NCI-H1048 (cell line): ENCODE measurements around the gene ZNF429.
A peak's percentile ranks its signal among the peaks of the same experiment; 100 is the strongest.
"Not testable (repeated sequence)": the region's sequence is repeated elsewhere in the genome, so short reads cannot be mapped to it uniquely, and the experiment has no call there.

ENCODE experiments used
- DNase-seq: peaks from one replicate; lab custom pipeline; 2025; lab: John Stamatoyannopoulos, UW

ZNF429 gene

DNA sequence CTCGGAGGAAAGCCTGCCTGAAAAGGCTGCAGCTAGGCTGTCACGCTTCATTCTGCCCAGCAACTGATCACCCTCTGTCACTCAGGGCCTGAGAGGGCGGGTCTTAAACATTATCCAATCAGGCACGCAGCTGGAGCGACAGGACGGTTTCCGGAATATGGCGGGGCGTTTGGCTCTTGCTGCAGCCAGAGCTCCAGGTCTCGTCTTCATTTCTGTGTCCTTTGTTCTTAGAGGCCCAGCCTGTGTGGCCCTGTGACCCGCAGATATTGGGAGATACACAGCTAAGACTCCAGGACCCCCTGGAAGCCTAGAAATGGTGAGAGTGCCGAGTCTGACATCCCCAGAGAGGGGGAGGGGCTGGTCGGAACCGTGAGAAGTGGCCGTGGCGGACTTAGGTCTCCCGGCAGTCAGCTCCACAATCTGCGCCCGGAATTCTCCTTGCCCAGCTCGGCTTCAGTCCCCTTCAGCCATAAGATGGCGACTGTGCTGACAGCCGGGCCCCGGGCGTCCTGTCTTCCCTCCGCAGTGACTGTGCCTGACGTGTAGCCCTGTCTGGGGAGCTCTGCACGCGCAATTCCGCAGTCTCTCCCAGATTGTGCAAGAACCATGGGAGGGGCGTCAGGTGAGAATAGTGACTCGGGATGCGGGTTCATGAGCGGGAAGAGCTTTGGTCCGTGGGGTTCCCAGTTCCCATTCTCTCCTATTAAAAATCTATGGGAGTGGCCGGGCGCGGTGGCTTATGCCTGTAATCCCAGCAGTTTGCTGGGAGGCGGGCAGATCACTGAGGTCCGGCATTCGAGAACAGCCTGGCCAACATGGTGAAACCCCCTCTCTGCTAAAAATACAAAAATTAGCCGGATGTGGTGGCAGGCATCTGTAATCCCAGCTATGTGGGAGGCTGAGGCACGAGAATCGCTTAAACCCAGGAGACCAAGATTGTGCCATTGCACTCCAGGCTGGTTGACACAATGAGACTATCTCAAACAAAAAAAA, at the start of gene ZNF429:
ZNF429 (plus strand) TSS at position 144 of the 993 bp plus-strand sequence; CDS start at position 314, 170 bp downstream.
- peak; percentile 5 for DNase-seq

DNA sequence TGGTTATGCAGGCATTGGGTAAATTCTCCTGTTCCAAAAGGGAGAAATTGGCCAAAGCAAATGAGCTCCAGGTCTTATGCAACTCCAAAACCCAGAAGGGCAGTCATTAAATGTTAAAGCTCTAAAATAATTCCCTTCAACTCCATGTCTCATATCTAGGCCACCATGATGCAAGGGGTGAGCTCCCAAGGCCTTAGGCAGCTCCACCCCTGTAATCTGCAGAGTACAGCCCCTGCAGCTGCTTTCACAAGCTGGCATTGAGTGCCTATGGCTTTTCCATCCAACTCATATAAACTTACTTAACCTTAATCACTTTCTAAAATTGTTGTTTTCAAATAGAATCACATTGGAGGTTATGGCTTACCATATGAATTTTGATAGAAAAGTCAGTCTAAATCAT, 44.7 kb upstream of the ZNF429 start:
- no peak for DNase-seq

DNA sequence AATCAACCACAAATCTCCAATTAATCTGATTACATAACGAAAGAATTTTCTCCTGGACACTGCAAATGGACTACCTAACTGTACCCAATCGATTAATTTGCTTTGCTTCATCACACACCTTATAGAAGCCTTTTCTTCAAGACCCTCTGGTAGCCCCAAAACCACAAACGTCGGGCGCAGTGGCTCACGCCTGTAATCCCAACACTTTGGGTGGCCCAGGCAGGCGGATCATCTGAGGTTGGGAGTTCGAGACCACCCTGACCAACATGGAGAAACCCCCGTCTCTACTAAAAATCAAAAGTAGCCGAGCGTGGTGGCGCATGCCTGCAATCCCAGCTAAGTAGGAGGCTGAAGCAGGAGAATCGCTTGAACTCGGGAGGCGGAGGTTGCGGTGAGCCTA, 42.9 kb upstream of the ZNF429 start:
- no peak for DNase-seq

DNA sequence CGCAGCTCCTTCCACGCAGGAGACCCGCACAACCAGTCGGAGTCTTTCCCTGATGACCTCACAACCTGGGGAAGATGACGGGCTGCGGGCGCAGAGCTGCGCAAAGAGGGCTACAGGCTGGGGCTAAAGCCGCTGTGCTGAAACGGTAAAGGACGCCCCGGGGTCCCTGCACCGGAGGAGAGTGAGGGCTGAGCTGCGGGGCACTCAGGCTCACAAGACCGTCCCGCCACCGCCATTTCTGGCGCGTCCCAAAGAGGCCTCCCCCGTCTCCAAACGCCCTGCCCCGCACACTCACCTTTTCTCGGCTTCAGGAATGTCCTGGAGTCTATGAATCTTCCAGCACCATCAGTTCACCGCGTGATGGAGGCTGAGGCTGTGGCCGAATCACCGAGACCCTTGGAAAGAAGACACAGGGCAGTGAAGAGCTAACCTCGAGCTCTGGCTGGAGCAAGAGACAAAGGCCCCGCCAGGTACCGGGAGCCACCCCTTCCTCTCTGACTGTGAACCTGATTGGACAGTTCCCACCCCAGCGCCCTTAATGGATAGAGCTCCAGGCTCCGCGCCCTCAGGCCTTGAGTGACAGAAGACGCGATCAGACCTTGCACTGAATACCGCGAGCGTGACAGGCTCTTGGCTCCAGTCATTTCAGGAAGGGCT, 41.8 kb upstream of the ZNF429 start:
- DNase-seq, result no peak

DNA sequence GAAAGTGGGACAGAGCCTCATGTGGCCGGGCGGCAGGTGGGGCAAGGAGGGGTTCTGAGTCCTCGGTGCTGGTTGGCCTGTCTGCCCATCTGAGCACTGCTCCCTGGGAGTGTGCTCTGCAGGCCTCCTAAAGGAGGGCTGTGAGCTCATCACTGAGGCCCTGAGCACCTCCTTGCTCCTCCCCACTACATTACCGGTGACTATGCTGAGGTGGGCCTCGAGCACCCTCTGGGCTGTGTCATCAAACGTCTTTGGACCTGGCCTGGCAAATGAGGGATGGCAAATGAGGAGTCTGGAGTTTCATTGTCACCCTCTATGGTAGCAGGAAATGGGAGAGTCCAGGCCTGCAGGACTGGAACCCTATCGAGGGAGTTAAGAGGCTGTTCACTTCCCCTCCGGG, 38.8 kb upstream of the ZNF429 start:
- DNase-seq, result no peak

DNA sequence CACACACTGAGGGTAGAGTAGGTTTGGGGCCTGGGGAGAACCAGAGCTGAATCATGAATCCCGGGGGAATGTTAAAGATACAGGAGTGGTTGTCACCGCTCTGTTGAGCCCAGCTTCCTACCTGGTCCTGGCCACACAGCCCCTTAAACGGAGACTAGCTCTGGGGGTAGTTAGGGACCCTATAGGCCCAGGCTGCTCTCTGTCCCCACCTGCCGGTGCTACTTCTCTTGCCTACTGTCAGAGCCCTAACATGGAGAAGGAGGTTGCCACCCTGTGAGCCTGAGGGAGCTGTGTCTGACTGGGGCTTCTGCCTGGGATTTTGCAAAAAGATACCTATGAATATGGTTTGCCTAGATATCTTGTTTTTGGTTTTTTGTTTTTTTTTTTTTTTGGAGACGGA, 36.6 kb upstream of the ZNF429 start:
- DNase-seq, result no peak

DNA sequence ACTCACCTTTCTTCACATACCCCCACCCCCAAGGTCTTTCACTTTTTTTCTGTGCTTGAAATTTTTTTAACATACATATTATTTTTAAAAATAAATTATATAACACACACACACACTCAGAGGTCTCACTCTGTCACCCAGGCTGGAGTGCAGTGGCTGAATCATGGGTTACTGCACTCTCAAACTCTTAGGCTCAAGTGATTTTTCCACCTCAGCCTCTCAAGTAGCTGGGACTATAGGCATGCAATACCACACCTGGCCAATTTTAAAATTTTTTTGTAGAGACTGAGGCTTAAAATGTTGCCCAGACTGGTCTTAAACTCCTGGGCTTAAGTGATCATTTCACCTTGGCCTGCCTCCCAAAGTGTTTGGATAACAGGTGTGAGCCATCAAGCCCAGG, 32.9 kb upstream of the ZNF429 start:
- no peak for DNase-seq

DNA sequence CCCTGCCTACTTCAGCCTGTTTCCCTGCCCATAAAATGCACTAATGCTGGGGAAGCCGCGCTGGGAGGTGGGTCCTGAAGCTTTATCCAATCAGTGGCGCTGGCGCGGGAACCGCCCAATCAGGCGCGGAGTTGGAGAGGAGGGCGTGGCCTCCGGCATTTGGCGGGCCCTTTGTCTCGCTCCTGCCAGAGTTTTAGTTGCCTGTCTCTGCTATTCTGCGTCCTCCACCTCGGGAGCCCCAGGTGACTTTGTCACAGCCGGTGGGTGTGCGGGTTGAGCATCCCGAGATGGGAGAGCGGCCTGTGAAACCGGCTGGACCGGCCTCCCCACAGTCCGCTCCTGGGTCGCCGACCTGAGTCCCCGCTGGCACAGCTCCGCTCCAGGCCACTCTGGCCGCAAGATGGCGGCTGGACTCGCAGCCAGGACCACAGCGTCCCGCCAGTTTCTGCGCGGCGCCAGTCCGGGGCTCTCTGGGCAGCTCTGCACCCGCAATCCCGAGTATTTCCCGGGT, 30.7 kb upstream of the ZNF429 start:
- DNase-seq, result no peak

DNA sequence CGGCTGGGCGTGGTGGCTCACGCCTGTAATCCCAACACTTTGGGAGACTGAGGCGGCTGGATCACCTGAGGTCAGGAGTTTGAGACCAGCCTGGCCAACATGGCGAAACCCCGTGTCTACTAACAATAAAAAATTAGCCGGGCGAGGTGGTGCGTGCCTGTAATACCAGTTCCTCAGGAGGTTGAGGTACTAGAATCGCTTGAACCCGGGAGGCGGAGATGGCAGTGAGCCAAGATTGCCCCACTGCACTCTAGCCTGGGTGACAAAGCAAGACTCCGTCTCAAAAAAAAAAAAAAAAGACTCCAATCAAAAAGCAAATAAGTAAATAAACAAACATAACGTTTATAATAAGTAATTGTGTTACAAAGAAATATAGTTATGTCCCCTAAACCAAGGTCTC, 23.0 kb upstream of the ZNF429 start:
- DNase-seq, result not testable (repeated sequence)

DNA sequence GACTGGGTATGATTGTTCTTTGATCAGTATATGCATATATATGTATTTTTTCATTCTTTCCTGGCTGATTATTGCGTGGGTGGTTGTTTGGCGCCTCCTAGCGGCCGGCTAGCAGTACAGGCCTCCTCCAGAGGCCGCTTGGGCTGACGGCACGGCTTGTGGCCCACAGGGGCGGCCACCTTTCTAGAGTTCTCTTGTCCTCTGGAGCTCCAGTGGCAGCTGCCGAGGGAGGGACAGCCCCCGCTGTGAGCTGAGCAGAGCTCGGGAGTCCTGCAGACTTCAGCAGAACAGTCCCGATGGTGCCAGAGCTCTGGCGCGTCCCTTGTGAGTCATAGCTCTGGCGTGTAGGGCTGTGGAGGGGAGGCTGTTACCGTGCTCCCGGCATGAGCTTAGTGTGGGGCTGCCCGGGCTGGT, 22.5 kb upstream of the ZNF429 start:
- DNase-seq, result peak; percentile 26

DNA sequence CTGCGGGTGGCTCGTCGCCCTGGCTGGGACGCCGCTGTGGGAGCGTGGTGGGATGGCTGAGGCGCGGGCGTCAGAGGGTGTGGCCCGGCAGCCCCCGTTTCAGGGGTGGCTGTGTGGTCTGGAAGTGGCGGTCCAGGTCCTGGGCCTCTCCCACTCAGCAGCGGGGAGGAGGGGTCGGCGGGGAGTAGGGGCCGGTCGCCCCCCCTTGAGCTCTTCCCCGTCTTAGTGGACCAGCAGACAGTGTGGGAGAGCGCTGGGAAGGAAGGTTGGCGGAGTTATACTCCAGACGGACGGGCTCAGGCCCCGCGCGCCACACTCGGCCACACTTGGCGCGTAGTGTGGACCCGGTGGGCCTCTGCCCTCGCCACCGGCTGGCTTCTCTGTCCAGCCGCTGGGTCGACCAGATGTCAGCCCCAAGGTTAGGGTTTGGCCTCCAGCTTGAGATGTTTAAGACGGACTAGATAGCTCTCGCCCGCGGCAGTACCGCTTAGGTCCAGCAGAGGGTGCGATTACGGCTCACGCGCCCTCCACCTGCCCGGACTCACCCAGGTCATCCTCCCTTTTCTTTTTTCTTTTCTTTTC, 21.7 kb upstream of the ZNF429 start:
- DNase-seq, result no peak

DNA sequence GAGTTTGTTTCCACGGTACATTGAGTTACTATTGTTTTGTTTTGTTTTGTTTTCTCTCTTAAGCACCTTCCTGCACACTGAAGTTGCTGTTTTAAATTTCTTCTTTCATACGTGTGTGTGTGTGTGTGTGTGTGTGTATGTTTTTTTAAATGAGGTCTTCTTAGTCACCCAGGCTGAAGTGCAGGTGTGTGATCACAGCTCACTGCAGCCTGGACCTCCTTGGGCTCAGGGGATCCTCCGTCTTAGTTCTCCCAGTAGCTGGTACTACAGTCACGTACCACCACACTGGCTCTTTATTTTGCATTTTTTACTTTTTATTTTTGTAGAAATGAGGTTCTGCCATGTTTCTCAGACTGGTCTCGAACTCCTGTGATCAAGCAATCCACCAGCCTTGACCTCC, 20.8 kb upstream of the ZNF429 start:
- DNase-seq, result no peak

DNA sequence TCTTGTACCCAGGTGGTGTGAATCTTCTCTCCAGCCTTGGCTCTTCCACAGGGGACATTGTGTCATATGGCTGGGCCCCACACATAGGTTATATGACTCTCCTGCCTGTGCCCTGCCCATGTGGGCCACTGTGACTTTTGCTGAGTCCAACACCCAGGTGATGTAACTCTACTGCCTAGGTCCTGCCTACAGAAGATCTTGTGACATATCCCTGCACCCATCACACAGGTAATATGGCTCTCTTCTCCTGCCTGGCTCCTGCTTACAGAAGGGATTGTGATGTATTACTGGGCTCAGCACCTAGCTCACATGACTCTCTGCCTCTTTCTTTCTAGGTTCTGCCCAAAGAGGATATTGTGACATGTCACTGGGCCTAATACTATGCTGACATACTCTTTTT, 19.5 kb upstream of the ZNF429 start:
- DNase-seq, result no peak

DNA sequence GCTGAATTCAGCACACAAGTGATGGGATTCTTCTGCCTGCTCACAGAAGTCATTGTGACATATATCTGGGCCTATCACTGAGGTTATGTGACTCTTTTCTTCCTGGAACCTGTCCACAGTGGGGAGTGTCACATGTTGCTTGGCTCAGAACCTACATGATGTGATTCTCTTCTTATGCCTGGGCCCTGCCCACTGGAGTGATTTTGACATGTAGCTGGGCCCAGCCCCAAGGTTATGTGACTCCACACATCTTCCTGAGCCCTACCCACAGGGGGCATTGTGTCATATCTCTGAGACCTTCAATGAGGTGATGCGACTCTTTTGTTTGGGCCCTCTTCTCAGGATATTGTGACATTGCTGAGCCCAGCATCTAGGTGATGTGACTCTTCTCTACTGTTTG, 17.4 kb upstream of the ZNF429 start:
- DNase-seq, result no peak

DNA sequence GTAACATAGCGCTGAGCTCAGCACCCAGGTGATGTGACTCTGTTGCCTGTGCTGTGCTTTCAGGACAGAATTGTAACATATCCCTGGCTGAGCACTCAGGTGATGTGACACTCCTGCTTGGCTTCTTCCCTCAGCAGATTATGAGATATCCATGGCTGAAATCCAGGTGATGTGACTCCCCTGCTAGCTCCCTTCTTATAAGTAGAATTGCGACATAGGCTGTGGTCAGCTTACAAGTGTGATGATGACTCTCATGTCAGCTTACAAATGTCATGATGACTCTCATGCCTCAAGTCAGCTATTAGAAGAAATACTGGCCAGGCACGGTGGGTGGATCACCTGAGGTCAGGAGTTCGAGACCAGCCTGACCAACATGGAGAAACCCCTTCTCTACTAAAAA, 14.3 kb upstream of the ZNF429 start:
- no peak for DNase-seq

DNA sequence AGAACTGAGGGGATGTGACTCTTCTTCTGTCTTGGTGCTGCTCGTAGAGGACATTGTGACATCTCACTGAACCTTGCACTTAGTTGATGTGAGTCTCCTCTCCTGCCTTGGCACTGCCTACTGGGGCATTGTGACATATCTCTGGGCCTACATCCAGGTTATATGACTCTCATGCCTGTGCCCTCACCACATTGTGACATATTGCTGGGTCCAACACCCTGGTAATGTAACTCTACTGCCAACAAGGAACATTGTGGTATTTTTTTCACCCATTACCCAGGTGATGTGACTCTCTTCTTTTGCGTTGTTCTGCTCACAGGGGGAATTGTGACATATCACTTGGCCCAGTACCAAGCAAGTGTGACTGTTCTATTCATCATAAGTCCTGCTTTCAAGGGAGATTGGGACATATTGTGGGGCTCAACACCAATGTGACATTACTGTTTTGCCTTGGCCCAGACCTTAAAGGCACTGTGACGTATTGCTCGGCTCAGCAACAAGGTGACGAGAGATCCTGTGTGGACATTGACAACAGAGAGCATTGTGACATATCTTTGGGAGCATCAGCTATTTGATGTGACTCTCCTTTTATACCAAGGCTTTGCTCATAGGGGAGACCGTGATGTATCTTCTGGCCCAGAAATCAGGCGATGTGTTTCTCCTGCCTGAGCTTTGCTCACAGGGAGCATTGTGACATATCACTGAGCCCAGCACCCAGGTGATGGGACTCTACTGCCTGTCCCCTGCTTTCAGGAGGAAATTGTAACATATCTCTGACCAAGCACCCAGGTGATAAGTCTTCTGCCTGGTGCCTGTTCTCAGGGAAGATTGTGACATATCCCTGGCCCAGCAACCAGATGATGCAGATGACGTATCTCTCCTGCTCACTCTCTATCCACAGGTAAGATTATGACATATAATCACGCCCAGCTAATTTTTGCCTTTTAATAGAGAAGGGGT, 12.2 kb upstream of the ZNF429 start:
- no peak for DNase-seq

DNA sequence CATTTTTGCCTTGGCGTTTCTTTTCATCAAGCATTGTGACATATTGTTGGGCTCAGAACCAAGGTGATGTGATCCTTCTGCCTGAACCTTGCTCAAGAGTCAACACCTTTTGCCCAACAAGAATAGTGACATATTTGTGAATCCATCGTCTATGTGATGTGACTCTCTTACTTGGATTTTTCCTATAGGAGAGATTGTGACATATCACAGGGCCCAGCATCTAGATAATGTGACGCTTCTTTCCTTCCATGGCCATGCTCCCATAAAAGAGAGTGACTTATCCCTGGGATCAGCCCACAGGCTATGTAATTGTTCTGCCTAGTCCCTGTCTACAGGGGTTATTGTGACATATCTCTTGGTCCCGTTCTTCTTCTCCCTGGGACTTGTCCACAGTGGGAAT, 8.5 kb upstream of the ZNF429 start:
- no peak for DNase-seq

DNA sequence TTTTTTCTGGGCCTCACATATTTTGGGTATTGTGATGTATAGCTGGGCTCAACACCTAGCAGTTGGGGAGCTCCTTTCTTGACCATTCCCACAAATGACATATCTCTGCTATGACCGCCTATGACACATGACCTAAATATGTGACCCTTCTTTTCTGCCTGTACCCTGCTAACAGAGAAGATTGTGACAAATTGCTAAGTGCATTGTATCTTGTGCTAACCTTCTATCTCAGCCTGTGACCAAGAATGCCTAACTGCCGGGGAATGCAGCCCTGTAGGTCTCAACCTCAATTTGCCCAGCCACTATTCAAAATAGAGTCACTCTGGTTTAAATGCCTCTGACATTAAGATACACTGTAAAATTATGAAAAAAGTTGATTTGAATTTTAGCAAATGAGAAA, 6.8 kb upstream of the ZNF429 start:
- no peak for DNase-seq

DNA sequence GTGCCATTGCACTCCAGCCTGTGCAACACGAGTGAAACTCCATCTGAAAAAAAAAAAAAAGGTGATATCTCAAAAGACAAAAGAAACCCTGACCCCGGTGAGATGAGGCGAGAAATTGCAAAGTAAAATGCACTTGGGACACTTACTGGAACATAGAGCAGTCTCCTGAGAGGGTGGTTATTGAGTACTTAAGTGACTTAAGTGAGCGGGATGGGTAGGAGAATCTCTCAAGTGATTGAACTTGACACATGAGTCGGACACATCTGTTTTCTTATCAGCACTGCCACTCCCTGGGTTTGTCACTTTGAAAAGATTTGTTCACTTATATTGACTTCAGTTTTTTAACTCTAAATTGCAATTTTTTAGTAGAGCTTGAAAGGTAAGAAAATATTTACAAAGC, 2.8 kb downstream of the ZNF429 start:
- DNase-seq, result no peak

DNA sequence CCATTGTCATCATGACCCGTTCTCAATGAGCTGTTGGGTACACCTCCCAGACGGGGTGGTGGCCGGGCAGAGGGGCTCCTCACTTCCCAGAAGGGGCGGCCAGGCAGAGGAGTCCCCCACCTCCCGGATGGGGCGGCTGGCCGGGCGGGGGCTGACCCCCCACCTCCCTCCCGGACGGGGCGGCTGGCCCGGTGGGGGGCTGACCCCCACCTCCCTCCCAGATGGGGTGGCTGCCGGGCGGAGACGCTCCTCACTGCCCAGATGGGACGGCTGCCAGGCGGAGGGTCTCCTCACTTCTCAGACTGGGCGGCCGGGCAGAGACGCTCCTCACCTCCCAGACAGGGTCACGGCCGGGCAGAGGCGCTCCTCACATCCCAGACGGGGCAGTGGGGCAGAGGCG, 5.7 kb downstream of the ZNF429 start:
- DNase-seq, result not testable (repeated sequence)

DNA sequence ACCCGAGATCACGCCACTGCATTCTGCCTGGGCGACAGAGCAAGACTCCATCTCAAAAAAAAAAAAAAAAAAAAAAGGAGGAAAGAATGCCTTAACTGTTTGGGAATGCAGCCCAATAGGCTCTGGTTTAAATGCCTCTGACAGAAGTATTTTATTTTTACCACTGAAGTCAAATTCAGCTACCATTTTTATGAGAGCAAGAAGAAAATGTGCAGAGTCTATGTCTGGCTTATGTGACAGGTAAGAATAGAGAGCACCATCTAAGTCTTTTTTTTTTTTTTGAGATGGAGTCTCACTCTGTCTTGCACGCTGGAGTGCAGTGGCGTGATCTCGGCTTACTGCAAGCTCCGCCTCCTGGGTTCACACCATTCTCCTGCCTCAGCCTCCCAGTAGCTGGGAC, 7.2 kb downstream of the ZNF429 start:
- not testable (repeated sequence) for DNase-seq

DNA sequence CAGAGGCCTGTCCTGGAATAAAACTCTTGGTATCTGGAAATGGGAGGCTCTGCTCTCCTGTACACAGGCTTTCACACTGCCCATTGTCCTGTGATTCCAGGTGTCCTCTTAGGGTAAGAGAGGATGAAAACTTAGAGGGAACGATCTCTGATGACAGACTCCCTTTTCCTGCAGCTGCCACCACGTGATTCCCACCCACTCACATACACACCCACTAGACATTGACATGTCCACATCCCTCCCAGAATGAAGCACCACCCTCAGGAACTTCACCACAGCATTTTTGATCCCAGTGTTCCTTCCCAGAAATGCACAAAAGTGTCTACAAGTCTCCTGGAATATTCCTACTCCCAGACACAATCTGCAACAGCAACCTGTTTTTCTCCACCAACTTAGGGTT, 8.2 kb downstream of the ZNF429 start:
- DNase-seq, result no peak
